K562 treated with DMSO at 1 percent for 12 hours (cell line): ENCODE measurements around the gene KLRC4. TPM values are rescaled to one million over a fixed set of nuclear protein-coding genes. Genes with fewer than 3 reads are reported as not detected.

Source experiments
- total RNA-seq: library from RNA; unstranded; fragments of 300-600 nt; gene quantifications from 2 replicates; pipeline ENCODE4 v1.2.3, GENCODE V29; 2022; ENCODE audit not compliant: insufficient read depth

KLRC4 gene, protein sequence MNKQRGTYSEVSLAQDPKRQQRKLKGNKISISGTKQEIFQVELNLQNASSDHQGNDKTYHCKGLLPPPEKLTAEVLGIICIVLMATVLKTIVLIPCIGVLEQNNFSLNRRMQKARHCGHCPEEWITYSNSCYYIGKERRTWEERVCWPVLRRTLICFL
- not detected in 2 replicates for total RNA-seq

DNA sequence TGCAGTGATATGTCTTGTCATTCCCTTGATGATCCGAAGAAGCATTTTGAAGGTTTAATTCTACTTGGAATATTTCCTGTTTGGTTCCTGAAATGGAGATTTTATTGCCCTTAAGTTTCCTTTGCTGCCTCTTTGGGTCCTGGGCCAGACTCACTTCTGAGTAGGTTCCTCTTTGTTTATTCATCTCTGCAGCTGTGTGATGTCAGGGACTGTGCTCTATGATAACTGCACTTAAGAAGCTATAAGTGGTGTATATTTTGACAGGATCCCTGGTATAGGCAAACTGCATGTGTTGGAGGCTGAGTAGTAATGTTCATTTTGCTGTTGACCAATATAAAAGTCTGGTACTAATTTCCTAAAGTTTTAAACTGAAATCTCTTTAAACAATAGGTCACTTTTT is at the start of gene KLRC4:
Gene KLRC4 (minus strand): TSS at position 366 of the 400 bp plus-strand sequence. CDS start 182 bp downstream, at position 184.

DNA sequence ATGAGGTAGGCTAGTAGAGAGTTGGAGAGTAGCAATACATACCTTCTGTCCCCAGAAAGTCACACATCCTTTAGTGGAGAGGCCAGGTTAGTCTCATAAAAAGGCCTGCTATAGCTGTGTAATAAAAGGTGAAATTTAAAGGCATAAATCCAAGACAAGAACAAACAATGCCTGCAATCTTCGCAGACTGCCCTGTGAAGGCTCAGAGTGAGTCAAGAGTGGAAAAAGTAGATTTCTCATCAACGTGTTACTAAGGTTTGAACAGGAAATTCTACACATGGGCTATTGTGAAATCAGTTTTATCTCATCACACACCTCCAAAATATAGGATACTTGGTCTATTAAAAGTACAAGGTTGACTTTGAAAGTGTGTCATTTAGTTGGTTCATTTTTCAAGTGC is 43.6 kb upstream of the KLRC4 start, which contains the start of gene KLRC1:
Gene KLRC1 (minus strand): TSS at position 222 of the 400 bp plus-strand sequence. CDS start 2,221 bp downstream, outside the sequence.

DNA sequence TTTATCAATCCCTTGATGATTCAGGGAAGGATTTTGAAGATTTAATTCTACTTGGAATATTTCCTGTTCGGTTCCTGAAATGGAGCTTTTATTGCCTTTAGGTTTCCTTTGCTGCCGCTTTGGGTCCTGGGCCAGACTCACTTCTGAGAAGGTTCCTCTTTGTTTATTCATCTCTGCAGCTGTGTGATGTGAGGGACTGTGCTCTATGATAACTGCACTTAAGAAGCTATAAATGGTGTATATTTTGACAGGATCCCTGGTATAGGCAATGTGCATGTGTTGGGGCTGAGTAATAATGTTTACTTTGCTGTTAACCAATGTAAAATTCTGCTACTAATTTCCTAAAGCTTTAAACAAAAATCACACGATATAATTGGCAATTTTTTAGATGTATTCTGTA is 26.3 kb upstream of the KLRC4 start, which contains the start of gene KLRC2:
Gene KLRC2 (minus strand): TSS at position 195 of the 400 bp plus-strand sequence. CDS start 24 bp downstream, at position 171.

DNA sequence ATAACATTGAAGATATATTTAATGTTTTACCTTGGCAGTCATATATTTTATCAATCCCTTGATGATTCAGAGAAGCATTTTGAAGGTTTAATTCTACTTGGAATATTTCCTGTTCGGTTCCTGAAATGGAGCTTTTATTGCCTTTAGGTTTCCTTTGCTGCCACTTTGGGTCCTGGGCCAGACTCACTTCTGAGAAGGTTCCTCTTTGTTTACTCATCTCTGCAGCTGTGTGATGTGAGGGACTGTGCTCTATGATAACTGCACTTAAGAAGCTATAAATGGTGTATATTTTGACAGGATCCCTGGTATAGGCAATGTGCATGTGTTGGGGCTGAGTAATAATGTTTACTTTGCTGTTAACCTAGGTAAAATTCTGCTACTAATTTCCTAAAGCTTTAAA is 10.8 kb upstream of the KLRC4 start, which contains the start of gene KLRC3:
Gene KLRC3 (minus strand): TSS at position 262 of the 400 bp plus-strand sequence. CDS start 45 bp downstream, at position 217.

DNA sequence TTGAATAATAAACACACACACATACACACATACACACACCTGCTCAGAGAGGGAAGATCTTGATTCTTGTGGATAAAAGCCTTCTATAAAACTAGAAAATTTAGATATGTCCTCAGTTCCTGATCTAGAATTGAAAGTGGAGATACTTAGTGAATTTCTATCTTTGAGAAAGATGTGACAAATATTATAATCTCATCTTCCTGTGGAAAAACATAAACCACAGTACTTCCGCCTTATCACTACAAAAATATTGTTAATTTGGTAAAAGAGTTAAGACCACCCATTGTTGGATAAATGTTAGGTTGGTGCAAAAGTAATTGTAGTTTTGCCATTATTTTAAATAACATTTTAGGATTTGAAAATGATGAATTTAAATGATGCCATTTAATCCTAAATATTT is 19.7 kb downstream of the KLRC4 start, which contains the start of gene KLRK1:
Gene KLRK1 (minus strand): TSS at position 138 of the 400 bp plus-strand sequence. CDS start 1,231 bp downstream, outside the sequence.

Other genes starting within 250 kb of the KLRC4 start
- not detected in 2 replicates for gene OLR1, start 237.6 kb downstream of the KLRC4 start, total RNA-seq
- gene TMEM52B, start 230.7 kb downstream of the KLRC4 start, total RNA-seq, result not detected in 2 replicates
- 14.5 and 33.0 TPM in 2 replicates for gene GABARAPL1, start 196.9 kb downstream of the KLRC4 start, total RNA-seq
- not detected in 2 replicates for gene KLRD1, start 101.9 kb downstream of the KLRC4 start, total RNA-seq
- gene KLRK1, start 19.7 kb downstream of the KLRC4 start, total RNA-seq, result not detected in 2 replicates
- gene KLRC3, start 10.8 kb upstream of the KLRC4 start, total RNA-seq, result not detected in 2 replicates
- not detected in 2 replicates for gene KLRC2, start 26.3 kb upstream of the KLRC4 start, total RNA-seq
- gene KLRC1, start 43.6 kb upstream of the KLRC4 start, total RNA-seq, result not detected in 2 replicates
- 0.57 TPM in 1 of 2 replicates, not detected in the other for gene EIF2S3B, start 96.1 kb upstream of the KLRC4 start, total RNA-seq
- gene MAGOHB, start 203.9 kb upstream of the KLRC4 start, total RNA-seq, result 6.0 and 9.4 TPM in 2 replicates